Measurements from ENCODE around the gene NSMCE1.
A peak's percentile ranks its signal among the peaks of the same experiment; 100 is the strongest.

The NSMCE1 gene

DNA sequence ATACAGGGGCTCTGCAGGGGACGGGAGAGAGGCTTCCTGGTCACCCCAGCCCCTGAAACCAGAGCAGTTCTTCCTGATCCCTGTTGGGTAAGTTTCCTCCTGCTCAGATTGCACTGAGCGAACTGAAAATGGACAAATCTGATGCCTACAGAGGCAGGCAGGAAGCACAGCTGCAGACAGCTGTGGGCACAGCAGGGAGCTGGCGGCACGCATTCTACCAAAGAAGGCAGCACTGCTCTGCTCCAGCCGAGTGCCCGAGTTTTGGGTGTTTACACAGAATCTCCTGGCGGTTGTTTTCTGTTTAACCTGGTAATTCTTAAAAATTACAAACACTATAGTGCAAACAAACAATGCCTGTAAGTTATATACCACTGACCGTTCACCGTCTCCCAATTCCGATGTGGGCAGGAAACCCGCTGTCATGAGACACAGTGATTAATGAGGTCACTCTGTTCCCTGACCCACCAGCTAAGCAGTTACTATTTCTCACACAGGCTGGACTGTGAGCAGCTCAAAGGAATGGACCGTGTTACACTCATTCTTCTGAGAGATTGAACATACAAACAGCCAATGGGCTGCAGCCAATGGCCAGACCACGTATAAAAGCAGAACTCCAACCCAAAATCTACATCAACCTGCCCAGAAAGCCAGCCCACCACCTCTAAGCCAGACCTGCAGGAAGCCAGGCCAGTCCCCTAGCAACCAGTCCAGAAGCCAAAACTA, 25.5 kb downstream of the NSMCE1 start:
- peak; percentile 27 for DNase-seq (ENCODE audit: low spot score)

DNA sequence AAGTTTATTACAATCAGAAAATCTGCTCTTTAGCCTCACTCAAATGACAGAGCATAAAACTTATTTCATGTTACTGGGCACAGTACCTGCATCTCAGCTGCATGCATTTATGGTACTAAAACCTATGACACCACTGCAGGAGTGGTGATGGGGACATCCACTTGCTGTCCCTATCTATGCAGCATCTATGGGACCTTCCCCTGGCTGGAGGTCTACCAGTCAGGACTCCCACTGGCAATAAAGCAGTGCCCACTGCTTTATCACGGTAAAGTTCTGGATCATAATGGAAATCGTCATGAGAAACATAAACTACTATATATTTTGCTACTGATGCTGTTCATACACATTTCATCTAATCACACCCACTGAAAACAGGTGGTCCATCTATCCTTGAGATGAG, 26.2 kb downstream of the NSMCE1 start:
- DNase-seq (ENCODE audit: low spot score), result no peak

DNA sequence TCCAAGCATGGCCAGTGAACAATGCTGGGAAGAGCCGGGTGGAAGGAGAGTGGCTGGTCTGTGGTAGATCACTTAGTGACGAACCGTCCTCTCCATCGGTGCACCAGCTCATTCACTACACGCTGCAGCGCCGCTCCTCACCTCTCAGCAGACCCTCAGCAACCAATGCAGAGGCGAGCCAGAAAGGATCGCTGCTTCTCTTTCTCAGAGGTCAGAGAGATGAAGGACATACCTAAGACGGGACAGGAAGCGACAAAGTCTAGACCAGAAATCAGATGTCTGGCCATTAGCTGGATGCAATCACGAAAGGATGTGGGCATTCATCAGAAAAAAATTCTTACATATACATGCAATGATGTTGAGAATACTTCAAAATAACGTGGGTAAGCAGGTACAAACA, 26.9 kb downstream of the NSMCE1 start:
- no peak for DNase-seq (ENCODE audit: low spot score)

DNA sequence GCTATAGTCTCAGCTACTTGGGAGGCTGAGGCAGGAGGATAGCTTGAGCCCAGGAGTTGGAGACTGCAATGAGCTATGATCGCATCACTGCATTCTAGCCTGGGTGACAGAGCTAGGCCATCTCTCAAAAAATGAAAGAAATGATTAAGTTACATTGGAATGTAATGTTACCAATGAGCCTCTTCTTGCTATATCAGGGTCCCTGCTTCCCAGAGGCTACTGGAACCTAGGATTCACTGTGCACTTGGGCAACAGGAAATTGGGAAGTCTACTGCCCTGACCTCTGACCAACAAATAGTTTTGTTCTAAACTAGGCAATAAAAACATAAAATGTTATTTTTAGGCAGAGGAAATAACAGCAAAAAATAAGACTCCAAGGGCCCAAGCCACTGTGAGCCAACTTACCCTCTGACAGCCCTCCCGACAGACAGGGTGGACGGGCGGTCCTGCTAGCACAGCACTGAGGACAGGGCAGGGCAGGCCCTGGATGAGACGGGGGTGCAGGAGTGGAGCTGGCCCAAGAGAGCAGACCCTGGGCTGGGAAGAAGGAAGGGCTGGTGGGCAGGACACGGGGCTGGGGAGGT, 27.5 kb downstream of the NSMCE1 start:
- DNase-seq (ENCODE audit: low spot score), result peak; percentile 61

DNA sequence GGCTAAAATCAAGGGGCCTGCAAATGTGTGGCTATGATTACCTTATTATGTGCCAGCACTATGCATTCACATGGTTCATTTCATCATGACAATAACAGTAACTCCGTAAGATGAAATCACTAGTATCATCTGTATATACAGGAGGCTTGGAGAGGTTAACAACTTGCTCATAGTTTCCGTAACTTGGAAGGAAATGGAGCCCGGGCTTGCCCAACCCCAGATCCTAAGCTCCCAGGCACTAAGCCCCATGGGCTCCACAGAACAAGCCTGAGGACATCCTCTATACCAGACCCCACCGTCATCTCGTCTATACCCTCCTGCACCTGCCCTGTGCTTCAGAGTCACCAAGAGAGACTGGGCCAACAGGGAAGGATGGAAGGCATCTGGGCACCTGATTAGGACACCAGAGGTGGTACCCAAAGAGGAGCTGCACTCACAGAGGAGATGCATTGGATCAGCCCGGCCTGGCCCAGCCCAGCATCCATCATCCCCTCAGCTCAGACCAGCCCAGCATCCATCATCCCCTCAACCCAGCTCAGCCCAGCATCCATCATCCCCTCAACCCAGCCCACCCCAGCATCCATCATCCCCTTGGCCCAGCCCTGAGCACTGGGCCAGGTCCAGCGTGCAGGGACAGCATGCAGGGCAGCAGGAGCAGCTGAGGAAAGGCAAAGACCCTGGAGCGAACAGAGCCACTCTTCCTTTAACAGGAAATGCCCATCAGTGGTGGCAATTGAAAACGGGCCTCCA, 28.5 kb downstream of the NSMCE1 start:
- no peak for DNase-seq (ENCODE audit: low spot score)

DNA sequence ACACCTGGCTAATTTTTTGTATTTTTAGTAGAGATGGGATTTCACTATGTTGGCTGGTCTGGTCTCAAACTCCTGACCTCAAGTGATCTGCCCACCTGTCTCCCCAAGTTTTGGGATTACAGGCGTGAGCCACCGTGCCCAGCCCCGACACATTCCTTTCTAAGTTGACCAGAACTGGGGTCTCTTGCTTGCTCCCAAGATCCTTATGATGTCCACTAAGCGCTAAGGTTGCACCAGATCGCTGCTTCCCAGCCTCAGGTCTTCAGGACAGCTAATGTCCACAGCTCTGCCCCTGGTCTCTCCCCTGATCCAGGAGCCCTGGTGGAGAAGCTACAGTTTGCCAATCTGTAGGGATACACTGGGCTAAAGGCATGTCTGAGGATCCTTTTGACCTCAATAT, 29.5 kb downstream of the NSMCE1 start:
- no peak for DNase-seq (ENCODE audit: low spot score)

DNA sequence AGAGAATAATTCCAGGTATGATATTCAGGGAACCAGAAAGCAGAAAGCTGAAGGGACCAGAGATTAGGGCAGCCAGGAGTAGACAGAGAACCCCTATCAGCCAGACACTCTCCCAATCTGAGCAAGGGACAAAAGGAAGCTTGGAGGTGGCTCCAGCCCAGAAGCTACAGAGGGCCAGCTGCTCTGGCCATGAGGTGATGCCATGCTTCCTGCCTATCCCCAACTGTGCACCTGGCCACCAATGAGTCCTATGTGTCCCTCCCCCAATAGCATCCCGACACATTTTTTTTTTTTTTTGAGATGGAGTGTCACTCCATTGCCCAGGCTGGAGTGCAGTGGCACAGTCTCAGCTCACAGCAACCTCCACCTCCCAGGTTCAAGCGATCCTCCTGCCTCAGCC, 30.0 kb downstream of the NSMCE1 start:
- DNase-seq (ENCODE audit: low spot score), result no peak

DNA sequence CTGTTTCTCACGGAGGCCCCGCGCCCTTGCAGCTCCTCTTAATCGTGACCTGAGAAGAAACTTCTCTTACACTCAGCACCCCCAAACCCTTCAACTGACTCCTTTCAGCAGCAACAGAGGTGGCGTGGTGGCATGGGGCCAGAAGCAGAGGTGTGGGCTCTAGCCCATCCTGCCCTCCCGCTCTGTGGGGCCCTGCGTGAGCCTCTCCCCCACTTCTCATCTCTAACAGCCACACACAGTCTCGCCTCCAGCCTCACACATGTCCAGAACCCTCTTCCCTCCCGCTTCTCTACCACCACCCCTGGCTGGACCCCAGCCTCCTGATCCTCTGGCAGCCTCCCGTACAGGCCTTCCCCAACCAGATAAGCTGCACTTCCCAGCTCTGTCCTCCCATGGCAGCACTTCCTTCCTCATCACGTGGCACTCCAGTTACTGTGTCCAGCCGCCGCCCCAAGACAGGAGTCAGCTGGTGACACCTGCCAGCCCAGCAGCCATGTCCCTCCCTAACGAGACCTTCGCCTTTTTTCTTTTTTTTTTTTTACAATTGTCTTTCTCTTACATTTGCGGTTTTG, 30.5 kb downstream of the NSMCE1 start:
- no peak for DNase-seq (ENCODE audit: low spot score)

DNA sequence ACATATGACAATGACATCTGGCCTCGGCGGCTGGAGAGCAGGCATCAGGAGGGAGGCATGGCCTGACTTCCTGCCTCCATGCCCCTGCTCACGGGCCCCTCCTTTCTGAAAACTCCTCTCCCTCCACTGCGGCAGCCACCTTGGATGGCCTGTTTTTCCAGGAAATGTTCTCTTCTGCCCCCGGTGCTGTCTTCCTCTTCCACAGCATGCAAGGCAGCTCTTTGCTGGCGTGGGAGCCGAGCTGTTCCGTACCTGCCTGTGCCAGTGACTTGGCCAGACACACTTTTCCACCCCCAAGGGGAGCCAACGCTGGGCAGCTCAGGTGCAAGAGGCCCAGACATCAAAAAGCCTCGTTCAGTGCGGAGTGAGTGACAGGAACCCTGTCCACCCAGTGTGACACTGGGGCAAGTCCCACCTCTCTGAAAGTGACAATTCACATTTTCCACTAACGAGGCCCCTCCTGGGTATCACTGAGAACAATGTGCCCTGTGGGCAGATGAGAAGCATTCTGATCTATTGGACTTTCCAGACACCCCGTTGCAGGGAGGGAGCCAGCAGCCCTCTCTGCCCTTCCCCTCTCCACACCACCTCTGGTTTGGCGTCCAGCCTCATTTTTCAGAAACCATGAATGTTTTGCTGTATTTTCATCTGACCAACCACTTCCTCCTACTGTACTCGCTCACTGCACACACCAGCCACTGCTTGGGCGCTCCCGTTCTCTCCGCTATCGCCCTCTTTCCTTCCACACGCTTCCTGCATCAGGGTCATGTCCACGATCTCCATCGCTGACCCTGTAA, 31.2 kb downstream of the NSMCE1 start:
- DNase-seq (ENCODE audit: low spot score), result no peak

DNA sequence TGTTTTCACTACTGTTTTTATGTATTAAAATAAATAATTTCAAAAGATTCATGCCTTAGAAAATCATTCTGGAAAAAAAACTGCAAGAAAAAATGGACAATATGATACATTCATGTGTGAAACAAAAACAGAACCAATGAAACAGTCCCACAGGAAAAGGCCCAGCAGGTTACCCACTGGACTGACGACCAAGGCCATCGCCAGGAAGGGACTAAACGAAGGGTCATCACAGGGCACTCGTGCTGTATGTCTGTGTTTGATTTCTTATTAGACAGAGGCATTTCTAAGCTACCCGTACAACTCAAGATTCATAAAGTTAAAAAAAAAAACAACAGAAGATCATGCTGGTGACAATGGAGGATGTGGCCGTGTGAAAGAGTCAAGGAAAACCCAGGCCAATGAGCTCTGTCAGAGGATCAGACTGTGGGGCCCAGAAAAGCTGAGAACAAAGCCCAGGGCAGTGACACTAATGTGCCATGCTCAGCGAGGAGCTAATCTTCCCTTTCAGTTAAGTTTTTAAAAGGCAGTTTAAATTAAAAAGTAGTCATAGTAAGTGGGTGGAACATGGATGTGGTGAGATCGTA, 31.8 kb downstream of the NSMCE1 start:
- no peak for DNase-seq (ENCODE audit: low spot score)

DNA sequence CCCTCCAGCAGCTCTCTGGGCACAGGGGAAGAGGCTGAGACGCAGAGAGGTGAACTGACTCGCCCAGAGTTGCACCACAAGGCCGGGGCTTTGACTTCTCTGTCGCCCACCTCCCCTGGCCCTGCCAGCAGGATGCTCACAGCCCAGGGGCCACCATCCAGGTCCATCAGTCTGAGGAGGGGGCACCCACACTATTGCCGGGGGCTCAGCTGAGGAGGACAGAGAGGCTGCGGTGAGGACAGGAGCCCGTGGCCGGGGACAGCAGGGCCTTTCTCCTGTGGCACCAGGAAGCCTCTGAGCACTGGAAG, 32.7 kb downstream of the NSMCE1 start:
- DNase-seq (ENCODE audit: low spot score), result no peak

DNA sequence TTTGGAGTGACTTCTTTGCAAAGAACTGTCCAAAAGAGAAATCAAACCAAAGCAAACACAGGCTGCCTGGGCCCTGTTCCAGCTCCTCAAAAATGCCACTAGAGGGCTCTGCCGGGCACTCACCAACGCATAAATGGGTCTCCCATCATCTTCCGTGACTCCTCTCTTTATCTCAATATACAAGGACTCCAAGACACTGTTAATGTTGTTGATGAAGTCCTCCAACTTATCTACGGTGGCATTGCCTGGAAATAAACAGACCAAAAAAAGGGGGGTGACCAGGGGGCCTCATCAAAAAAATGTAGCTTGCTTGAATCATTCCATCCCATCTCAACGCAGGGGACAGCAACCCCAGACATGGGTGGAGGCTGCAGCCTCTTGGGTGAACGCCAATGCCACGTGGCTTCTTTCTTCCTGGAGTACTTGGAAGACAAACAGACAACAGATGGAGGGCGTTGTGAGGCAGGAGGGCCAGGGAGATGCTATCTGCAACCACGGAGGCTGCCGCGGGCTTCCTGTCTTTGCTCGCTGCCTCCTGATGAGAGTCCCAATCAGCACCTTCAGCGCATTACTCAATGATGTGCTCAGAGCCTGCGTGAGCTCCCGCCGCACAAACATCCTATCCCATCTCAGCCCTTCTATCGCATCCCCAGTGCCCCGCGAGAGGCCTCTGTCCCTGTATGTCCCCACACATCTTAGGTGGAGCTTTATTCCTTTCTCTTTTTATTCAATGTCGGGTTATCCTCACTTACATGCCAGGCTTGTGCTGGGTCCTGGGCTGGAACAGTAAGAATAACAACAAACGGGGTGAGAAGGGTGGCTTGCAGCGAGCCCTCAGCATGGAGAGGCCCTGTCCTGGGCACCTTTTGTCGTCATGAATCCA, 33.3 kb downstream of the NSMCE1 start:
- DNase-seq (ENCODE audit: low spot score), result peak; percentile 79

DNA sequence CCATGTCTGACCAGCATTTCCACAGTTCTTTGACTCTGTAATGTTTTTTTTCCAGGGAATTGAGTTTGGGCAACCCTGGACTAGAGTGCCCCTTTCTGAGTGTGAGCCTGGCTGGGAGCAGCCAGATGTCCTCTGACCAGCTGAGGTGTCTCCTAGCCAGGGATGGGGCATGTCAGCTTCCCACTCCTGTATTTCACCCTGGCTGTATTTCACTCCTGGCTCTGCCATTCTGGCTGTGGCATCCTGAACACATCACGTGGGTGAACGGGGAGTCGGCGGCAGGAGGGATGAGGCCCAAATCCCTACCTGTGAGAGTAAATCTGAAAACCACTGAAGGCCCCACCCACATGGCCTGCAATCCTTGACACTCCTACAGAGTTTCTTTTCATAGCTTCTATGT, 34.0 kb downstream of the NSMCE1 start:
- DNase-seq (ENCODE audit: low spot score), result no peak

DNA sequence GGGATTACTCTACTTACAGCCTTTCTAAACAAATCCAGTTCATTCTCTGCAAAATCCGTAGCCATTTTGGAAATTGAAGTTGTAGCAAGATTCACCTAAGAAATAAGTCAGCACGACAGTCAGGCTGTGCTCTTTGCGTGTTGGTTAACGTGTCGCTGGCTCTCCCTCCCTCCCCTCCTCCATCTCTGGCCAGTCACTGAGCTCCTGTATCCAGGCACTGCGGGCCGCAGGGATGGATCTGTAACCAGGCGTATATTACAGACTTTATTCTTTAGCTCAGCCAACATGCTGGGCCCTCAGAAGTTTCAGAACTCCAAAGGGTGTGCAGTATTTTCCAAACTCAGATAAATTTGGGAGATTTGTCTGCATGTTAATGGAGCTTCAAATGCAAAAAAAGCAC, 34.4 kb downstream of the NSMCE1 start:
- DNase-seq (ENCODE audit: low spot score), result no peak

DNA sequence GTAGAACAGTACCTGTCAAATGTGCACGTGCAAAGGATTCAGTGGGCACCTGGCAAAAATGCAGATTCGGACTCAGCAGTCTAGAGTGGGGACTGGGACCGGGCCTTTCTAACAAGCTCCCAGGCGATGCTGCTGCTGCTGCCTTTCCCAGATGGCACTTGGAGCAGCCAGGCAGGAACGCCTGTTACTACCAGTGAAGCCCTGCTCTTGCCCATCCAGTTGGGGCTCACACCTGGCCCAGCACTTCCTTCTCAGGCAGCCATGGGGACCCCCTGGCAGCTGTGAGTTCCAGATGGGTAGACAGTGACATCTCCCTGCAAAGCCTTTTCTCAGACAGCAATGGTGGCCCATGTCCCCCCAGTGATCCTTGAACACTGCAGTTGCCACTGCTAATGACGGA, 34.8 kb downstream of the NSMCE1 start:
- DNase-seq (ENCODE audit: low spot score), result no peak

DNA sequence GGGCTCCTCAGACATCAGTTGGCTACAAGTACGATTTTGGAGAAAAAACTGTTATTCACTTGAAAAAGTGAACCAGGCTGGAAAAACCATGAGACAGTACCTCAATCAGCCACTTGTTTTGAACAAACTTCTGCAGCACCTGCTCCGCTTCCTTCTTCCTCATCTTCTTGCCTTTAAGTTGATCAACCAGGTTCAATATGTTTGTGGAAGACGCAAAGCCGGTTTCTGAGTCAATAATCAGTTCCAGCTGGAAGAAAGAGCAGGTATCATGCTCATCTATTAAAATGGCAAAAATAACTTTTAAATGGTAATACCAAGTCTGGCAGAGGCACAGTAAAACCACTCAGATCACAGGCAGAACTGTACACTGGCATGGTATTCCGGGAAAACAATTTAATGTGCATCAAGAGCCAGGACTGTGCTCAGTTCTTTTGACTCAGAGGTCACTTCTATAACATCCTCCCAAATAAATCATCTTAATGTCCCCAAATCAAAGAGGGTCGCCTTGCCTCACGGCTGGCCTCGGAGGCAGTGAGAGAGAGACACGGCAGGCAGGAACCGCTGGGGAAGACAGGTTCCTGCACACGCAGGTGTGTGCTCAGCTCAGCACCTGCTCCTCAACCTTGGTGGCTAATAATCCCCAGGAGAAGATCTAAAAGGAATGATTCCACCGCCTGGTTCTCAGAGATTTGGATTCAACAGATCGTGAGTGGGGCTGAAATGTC, 35.5 kb downstream of the NSMCE1 start:
- DNase-seq (ENCODE audit: low spot score), result no peak

DNA sequence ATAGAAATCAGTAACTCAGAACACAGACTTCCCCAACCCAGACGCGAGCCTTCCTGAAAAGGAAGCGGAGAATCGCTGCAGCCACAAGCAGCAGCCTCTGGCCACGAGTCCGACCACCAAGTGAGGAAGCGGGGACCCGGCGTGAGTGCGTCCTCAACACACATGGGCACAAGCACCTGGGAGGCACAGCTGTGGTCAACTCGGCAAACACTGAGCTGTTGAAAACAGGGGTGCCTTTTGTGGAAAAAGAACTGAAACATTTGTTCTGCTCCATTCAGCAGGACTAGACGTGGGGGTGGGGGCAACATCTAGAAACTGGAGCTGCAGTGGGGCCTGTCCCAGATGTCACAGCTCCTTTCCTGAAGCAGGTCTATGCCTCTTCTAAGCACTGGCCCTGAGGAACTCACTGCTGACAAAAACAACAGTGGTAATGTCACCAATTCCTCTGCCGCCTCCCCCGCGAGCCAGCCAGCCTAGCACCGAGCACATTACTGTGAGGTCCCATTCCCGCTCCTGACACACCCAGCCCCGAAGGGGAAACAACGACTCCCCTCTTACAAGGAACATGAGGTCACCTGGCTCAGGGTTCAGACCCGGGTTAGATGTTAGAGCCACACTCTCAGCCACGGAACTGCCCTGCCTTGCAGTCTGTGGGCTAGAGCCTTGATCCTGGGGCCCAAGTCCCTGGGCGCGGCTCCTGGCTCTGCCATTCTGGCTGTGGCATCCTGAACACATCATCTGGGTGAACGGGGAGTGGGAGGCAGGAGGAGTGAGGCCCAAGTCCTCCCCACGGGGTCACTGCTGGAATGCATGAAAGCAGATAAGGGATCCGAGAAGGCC, 36.3 kb downstream of the NSMCE1 start:
- DNase-seq (ENCODE audit: low spot score), result no peak

DNA sequence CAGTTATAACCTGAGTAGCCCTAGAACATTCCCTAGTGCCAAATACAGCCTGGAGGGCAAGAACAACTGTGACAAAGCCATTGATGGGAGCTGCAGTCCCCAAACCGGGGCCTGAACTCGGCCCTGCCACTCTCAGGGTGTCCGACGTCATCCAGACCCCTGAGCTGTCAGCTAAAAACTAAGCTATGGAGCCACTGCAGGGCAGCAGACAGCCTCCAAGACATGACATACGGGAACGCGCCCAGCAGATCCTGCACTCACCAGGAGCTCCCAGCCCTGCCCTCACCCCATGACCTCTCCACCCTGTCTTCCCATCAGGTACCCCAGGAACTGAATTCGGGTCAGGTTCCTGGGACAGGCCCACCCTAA, 36.9 kb downstream of the NSMCE1 start:
- DNase-seq (ENCODE audit: low spot score), result no peak

DNA sequence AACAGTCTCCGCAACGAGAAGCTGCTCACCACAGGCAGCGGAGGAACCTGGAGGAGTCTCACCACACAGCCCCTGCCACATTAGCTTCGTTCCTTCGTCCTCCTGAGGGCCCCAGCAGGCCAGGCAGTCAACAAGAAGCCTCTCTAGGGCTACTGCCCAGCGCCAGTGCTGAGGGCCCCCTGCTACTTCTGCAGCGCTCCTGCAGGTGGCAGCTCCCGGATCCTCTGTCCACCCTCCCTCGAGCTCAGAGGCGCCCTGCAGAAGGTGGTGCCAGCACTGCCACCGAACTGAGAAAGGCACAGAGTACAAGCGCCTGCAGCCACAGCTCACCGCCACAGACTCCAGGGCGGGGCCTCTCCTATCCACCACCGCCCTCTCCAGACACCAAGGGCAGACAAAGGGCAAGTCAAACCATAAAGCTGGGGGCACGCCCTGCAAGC, 38.0 kb downstream of the NSMCE1 start:
- DNase-seq (ENCODE audit: low spot score), result no peak

Measured in GM03348 (cell line).